Measurements from ENCODE around the gene SLC15A4.
"Not testable (repeated sequence)": the region's sequence is repeated elsewhere in the genome, so short reads cannot be mapped to it uniquely, and the experiment has no call there.

SLC15A4 gene

GRCh38 chr12:128844031-128844635 is 20.4 kb upstream of the SLC15A4 start:
- no peak for DNase-seq (ENCODE audit: low read depth)

- no peak for DNase-seq (ENCODE audit: low read depth)
Observed at GRCh38 chr12:128843538-128843937, 19.8 kb upstream of the SLC15A4 start.

- DNase-seq (ENCODE audit: low read depth): no peak
Observed at GRCh38 chr12:128842579-128842978, 18.8 kb upstream of the SLC15A4 start.

GRCh38 chr12:128840862-128841468 is 17.2 kb upstream of the SLC15A4 start:
- DNase-seq (ENCODE audit: low read depth): no peak

GRCh38 chr12:128839885-128840284 is 16.1 kb upstream of the SLC15A4 start:
- DNase-seq (ENCODE audit: low read depth): not testable (repeated sequence)

- DNase-seq (ENCODE audit: low read depth): no peak
Observed at GRCh38 chr12:128833418-128833817, 9.7 kb upstream of the SLC15A4 start.

DNA sequence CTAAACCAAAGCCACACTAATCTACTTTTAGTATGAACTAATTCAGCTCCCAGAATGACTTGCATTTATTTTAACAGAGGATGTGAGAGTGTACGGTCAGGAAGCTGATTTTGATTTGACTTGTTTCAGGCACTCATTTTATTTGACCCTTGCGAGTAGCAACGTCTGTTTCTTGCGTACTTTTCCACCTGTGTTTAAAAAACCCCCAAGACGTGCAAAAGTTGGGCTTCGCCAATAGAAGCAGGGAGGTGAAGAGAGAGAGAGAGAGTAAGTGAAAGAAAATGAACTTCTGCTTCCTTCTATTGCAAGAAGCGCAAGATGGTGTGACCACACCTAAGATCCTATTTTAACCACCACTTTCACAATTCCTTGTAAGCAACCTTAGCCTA is 6.7 kb upstream of the SLC15A4 start:
- DNase-seq (ENCODE audit: low read depth): no peak

GRCh38 chr12:128829861-128830504 is 6.2 kb upstream of the SLC15A4 start:
- DNase-seq (ENCODE audit: low read depth): no peak

DNA sequence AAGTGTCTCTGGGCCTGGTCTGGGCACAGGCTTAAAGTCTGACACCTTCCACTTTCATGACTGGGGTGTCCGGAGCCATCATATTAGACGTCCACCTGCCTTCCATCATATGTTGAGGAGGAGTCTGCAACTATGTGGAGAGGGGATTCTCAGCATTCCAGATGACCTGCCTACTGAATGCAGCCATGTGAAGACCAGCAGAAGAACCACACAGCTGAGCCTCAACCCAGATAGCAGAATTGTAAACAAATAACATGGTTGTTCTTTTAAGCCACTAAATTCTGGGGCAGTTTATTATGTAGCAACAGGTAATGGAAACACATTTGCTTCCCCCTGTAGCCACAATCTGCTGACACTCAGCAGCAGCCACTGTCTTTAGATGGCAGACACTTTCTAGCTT is 4.0 kb upstream of the SLC15A4 start:
- no peak for DNase-seq (ENCODE audit: low read depth)

GRCh38 chr12:128825835-128826234 is 2.1 kb upstream of the SLC15A4 start:
- DNase-seq (ENCODE audit: low read depth): no peak

- DNase-seq (ENCODE audit: low read depth): no peak
Observed at GRCh38 chr12:128823216-128823915, 392 bp downstream of the SLC15A4 start.

GRCh38 chr12:128820723-128821432 is 2.9 kb downstream of the SLC15A4 start:
- DNase-seq (ENCODE audit: low read depth): no peak

- no peak for DNase-seq (ENCODE audit: low read depth)
Observed at GRCh38 chr12:128820253-128820652, 3.5 kb downstream of the SLC15A4 start.

- DNase-seq (ENCODE audit: low read depth): no peak
Observed at GRCh38 chr12:128819293-128820144, 4.2 kb downstream of the SLC15A4 start.

DNA sequence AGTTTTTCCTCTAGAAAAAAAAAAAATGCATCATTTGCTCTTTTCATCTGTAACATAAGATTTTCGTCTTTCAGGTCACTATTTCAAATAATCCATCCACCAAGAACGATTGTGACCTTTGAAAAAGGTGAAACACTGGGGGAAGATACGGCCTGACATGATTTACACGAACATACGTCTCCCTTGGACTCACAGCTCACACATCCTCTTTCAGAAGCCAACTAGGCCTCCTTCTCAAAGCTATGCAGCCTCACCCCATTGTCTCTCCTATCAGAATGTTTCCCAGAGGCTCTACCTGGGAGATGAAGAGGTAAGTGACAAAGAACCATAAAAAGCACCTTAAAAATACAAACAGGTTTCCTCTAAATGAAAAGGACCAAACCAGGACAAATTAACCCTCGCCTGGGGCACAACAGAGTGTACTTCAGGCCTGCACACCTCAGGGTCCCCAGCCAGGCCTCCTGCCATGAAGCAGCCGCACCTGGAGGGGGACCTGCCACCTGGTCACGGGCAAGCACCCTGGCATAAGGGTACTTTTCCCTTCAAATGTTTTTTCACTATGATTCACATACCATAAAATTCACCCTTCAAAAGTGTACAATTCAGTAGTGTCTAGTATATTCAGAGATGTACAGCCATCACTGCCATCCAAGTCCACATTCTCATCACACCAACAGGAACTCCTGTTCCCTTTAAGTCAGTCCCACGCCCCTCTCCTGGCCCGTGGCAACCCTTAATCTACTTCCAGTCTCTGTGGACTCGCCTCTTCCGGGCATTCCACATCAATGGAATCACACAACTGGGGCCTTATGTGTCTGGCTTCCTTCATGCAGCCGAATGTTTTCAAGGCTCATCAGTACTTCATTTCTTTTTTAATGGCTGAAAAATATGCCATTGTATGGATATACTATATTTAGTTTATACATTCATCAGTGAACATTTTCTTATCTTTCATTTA is 5.4 kb downstream of the SLC15A4 start:
- DNase-seq (ENCODE audit: low read depth): no peak

DNA sequence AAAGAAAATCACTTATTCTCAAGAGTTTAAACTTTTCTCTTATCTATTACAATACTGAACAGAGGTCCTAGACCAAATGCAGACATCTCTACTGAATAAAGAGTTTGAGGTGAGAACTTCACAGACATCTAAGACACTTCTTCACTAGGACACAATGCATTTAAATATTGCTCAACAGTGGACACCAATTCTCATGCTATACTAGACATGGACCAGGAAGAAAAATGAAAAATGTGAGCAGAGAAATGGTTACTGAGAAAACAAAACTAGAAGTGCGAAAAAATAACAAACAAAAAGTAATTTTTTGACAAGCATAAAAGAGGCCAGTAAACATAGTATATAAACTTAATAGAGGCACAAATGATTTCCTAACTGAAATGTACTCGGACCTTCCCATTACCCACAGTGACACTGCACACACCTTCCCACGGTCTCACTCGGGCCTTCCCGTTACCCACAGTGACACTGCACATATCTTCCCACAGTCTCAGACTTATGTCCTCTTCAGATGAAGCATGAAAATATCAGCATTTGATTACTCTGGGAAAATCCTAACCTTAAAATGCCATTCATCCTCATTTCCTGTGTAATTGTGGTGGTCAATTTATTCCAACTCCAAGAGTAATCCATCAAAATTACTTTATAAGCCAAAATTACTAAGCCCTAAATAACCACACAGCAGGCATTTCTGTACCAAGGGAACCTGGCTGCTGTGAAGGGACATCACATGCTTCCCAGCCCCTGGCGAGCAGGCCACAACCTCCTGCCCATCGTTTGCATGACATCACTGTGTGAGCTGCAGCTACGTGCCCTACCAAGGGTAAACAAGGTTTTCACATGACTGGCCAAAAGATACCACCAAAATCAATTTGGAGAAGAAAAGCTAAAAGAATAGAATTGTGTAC is 6.4 kb downstream of the SLC15A4 start:
- no peak for DNase-seq (ENCODE audit: low read depth)

- DNase-seq (ENCODE audit: low read depth): no peak
Observed at GRCh38 chr12:128816643-128816920, 7.2 kb downstream of the SLC15A4 start.

DNA sequence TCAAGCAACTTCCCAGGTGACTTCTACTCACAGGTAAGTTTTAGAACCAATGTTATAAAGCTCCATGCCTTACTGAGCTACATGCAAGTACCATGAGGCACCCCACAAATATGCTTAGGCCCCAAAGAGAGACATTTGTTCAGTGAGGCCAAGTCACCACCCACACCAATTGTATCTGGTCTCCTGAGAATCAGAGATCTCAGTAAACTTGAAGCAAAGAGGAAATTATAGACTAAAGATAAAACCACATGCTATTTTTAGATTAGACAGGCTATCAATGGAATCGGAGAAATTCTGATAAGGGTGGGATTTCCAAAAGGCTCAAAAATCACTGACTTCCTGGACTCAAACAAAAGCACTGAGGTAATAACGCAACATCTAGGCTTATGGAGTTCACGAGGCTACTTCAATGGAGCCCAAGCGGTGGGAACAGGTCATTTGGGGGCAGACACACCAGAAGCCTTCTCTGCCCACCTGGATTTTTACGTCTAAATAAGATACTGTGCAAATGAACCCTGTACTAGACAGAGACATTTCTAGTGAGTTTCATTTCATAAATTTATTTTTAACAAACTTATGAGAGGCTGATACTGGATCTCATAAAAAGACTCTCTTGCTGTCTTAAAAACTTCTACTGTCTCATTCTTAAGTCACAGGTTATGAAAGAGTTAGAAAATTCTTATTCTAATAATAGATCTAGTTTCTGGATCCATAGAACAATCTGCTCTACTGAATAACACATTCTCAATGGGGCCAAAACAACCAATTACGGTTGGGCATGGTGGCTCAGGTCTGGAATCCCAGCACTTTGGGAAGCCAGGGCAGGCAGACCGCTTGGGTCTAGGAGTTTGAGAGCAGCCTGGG is 7.7 kb downstream of the SLC15A4 start:
- no peak for DNase-seq (ENCODE audit: low read depth)

Measured in stimulated activated CD8-positive, alpha-beta memory T cell treated with anti-CD3 and anti-CD28 coated beads, Interleukin-4, amount 100 ng/mL, for 24 hours (primary cell).